Activated CD8-positive, alpha-beta memory T cell treated with anti-CD3 and anti-CD28 coated beads, Interleukin-2, amount 50 U/mL, for 48 hours (primary cell): ENCODE results near the gene OXT.
A peak's percentile ranks its signal among the peaks of the same experiment; 100 is the strongest.

ENCODE experiments used
- DNase-seq: peaks from one replicate; pipeline ENCODE4 v3.0.0-alpha.2; 2020

The OXT gene

DNA sequence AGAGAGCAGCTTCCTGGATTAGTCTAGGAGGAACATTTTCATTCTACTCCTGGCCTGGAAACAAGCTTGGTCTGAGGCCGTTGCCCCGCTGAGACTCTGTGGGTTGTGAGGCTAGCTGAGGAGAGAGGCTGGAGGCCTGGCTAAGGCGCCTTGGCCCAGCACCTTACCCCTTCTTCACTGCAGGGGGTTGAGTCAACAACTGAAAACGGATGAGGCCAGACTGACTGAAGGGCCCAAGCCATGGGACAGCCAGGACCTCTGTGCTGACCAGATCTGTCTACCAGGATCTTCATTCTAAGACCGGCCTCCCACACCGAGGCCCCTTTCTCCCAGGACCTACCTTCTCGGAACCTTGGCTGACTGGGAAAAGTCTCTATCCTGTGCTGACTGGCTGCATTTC is 16.6 kb downstream of the OXT start:
- DNase-seq: no peak

DNA sequence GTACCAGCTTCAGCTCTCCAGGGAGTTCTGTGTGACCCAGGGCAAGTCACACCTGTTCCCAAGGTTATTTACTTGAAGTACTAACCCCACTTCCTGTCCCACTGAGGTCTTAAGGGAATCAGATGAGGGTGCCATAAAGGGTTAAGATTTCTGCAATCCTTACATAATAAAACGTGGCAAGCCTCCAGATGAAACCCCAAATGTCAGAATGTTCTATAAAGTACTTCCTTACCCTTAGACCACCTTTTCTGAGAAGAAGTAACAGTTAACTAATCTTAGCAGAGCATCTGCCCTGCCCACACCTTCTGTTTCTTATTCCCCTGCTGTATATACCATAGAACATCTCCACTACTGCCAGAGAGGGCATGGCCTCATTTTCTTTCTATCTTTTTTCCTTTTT is 19.1 kb downstream of the OXT start:
- no peak for DNase-seq

DNA sequence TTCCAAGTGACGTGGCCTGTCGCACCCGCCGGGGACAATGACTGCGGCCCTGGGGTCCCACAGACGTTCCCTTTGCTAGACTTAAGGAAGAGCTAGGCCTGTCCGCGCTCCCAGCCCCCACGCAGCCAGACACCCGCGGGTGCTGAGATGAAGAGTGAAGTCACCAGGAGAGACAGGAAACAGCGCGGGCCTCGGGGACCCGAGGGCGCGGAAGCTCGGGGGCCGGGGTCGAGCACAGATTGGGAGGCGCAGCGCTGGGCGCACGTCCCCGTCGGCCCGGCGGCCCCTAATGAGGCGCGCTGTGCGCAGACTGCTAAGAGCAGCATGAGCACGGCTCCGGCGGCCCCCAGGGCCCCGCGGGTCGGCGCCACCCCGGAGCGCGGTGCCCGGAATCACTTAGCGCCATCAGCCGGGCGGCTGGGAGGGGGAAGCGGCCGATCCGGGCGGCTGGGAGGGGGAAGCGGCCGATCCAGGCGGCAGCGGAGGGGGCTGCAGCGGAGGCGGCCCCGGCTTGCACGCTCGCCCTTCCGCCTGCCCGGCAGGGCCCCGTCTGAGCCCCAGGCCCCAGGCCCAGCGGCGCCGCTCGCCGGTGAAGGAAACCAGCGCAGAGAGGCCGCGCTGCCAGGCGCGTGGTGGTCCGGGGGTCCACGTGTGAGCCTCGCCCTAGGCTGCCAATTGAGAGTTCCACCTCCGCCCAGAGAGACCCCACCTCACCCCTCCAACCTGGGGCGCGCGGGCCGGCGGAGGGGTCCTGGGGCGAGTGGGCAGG is 21.4 kb downstream of the OXT start:
- DNase-seq: peak; percentile 75

DNA sequence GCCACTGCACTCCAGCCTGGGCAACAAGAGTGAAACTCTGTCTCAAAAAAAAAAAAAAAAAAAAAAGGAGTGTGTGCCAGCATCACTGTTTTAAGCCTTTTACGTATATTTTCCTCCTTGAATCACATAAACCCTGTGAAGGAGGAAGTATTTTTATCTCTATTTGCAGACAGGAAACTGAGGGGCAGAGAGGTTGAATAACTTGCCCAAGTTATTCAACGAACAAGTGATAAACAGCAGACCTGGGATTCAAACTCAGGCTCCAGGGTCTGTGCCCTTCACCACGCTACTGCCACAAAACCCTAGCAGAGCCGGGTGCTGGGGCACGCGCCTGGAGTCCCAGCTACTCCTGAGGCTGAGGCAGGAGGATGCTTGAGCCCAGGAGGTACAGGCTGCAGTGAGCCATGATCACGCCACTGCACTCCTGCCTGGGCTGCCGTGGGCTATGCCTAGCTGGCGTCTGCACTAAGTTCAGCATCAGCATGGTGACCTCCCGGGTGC is 22.5 kb downstream of the OXT start:
- no peak for DNase-seq

DNA sequence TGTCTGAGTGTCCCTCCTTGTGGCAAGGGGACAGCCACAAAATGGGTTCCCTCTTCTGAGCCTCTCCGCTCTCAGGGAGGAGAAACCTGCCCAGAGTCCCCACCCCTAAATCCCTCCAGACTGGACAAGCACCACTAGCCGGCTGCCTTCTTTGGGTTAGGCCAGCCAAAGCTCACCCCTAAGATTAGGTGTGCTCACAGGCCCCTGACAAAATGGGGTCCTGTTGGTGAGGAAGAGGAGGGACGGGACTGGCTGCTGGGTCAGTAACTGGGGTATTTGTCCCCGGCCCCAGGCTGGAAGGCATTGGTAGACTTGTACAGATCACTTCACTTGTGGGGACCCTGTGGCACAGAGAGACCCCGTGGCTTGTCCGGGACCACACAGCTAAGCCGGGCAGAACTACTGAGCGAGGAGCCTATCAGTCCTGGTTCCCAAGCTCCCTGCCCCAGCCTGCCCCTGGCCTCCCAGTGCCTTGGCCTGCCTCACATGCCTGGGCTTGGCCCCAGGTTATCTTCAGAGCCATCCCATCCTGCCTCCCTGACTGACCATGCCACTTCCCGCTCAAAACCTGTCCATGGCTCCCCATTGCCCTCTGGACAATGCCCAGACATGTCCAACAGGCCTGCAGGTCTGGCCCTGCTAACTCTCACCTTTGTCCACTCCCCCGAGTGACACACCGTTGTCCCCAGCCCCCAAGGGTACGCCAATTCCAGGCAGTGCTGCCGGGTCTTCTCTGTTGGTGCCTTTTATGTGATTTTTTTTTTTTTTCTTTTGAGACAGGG is 23.6 kb downstream of the OXT start:
- no peak for DNase-seq

DNA sequence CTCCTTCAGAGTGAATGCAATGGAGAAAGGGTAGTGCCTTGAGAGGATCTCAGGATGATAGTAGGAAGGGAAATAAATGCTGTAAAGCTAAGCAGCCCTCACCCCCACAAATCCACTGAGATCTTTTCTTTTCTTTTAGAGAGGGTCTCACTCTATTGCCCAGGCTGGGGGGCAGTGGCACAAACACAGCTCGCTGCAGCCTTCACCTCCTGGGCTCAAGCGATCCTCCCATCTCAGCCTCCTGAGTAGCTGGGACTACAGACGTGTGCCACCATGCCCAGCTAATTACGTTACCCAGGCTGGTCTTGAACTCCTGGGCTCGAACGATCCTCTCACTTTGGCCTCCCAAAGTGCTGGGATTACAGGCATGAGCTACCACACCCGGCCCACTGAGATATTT is 29.1 kb downstream of the OXT start:
- no peak for DNase-seq

DNA sequence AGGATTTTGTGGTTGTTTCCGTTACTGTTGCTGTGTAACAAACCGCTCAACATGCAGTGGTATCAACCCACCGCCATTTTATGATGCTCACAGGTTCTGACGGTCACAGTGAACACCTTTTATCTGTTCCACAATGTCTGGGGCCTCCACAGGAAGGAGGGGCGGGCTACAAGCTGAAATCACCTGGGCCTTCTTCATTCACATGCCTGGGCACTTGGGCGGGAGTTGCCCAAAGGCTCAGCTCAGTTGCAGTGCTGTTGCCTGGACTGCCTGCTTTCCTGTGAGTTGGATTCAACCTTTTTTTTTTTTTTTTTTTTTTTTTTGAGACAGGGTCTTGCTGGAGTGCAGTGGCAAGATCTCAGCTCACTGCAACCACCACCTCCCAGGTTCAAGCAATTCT is 29.8 kb downstream of the OXT start:
- no peak for DNase-seq

DNA sequence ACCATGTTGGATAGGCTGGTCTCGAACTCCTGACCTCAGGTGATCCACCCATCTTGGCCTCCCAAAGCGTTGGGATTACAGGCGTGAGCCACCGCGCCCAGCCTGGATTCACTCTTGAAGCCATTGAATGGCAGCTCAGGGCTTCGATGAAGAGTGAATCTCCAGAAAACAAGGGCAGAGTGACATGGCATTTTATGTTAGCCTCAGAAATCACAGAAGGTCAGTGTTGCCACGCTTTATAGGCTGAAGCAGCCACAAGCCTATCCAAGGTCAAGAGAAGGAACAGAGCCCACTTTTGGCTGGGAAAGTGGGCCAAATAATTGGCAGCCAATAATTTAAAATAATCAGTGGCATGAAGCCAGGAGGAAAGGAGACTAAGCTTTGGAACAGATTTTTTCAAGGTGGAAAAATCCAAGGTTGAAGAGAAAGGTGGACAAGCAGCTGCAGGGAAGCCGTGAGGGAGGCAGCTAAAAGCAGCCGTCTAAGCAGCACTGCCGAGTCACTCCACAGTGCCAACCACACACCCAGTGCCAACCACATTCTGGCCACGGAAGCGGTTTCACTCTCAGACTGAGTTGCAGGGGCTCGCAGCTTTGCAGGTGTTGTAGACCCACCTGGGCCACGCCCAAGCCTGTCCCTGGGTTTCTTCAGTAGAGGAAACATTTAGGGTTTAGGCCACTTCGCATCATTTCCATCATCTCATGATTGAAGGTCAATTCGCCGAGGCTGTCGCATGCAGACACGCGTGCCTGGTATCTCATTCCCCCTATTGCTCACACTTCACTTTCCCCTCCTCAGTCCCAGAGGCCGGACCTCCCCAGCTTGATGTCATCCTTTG is 30.5 kb downstream of the OXT start:
- peak; percentile 89 for DNase-seq

DNA sequence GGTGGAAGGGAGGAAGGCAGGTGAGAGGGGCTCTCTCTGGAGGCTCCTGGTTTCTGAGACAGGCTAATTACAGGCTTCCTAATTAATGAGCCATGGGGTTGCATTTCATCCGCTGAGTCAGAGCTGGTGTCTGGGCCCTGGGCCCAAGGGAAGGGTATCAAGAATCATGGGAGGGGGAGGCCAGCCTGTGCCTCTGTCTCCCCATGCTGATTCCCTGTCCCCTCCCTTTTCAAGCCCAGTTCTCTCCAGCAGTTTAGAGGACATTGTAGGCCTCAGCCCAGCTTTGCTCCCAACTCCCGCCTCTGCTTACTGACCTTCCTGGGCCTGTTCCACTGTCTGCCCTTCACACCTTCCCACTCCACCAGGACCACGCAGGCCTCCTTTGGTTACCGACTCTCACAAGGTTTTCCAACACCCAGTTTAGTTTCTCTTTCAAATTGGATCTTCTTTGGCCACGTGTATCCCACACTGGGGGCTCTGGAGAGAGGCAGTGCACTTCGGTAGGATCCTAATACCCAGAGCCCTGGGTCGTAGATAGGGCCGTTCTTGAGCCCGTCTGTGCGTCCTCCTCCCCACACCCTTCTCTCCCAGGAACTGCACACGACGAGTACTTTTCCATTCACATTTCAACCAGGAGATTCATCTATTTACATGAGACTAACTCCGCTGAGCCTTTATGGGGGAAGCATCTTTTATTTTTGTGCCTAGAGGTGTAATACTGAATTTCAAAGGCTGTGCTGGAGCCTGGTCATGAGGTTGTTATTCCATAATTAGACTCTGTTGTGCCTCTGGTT is 31.4 kb downstream of the OXT start:
- DNase-seq: no peak

DNA sequence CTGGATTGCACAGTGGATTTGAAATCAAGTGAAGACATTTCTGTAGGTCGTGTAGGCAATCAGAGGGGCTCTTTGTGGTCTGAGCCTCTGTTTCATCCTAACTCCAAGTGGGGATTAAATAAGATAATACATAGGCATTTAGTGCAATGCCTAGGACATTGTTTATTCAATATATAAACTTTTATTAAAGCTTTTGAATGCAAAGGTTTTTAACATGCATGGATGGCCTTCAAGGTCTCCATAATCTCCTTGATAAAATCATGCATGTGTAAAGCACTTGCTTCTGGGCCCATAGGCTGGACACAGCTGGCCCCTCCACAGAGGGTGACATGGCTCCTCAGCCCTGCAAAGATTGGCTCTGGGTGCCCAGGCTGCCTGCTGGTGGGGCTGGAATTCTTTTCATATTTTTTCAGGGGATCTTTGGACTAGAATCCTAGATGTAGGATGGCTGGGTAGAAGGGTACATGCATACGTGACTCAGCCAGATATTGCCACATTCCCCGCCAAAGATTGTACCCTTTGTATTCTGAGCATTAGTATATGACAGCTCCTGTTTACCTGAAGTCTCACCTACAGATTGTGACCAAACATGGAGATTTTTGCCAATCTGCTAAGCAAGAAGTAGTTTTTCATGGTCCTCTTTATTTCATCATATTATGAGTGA is 32.1 kb downstream of the OXT start:
- no peak for DNase-seq

DNA sequence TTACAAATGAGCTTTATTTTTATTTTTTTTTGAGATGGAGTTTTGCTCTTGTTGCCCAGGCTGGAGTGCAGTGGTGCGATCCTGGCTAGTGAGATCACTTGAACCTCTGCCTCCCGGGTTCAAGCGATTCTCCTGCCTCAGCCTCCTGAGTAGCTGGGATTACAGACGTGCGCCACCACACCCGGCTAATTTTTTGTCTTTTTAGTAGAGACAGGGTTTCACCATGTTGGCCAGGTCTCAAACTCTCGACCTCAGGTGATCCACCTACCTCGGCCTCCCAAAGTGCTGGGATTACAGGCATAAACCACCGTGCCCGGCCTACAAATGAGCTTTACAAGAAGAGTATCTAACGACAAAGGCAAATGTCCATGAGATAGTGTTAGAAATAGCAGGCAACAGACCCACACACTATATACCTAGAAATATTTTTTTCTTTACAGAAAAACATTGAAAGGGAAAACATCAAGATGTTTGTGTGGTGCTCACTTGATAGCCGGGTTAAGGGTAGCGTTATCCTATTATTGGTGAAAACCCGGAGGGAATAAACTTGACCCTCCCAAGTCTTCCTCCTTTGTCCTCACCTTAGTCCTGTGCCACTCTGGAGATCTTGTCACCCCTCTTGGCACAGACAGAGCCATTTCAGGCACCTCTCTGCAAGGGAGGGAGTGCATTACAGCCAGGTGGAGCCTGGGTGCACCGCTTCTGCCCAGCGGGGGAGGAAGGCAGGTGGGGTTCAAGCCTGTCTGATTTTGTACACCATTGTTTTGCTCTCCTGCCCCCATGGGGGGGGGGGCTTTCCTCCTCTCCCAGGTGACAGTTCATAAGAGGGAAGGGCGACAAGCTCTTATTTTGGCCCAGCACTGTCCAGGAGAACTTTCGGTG is 34.1 kb downstream of the OXT start:
- no peak for DNase-seq

DNA sequence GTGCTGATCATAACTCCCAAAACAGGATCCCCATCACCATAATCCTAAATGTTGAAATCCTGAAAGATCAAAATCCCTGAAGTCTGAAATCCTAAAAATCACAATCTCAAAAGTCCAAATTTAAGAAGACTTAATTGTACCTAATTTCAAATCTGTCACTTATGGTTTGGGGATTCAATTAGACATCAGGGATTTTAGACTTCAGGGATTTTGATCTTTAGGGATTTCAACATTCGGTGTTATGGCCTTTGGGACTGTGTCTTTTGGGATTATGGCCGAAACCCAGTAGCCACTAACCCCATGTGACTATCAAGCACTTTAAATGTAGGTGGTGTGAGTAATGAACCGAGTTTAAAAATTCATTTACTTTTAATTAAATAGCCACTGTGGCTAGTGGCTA is 34.8 kb downstream of the OXT start:
- DNase-seq: no peak

DNA sequence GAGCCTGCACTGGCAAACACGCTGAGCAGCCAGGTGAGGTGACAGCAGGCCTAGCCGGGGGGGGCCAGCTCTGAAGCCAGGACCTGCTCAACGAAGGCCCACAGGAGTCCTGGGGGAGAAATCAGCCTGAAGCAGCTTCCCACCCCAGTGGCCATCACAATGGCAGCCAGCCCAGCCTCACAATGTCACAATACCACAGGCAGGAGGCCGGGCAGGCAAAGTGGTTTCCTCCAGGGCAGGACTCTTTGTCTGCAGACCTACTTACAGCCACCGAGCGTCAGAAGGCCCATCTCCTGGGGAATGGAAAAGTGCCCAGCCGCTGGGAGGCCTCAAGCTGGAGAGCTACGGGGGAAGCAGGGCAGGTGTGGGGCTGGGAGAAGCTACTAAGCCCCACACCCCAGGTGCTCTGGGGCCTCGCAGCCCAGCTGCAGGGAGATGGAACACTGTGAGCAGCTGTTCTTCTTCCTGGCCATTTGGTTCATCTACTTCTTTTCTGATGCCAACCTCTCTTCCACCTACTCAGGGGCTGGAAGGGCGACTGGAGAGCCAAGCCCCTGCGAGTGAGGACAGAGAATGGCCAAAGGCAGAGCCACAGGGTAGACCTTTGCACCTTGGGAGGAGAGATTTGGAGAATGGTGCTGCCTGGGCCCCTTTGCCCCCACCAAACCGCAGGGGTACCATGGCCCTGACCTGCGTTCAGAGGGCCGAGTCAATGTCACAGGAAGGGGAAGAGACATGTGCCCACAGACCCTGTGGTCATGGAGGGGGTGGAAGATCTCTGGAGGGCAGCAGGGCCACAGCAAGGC is 35.4 kb downstream of the OXT start:
- no peak for DNase-seq

DNA sequence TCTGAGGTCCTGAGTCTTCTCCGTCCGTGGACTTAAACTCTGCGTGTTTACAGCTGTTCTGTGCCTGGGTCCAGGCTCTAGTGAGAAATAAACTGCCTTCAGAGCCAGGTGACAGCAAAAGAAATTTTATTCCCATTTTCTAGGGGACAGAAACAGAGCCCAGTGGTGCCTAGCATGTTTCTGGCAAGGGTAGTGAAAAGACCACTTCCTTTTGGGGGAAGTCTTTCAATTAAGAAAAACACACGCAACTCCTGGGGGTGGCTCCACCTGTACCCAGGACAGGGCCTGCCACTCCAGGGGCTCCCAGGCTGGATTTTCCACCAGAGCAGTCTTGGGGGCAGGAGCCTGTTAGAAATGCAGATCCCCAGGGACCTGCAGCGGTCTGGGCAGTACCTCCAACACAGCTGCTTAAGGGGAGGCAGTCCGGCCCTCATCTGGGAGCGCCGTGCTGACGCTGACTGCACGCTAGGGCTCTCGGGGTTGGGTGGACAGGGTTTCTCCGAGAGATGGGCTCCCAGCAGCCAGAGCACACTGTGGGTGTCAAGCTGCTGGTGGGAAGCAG is 36.1 kb downstream of the OXT start:
- DNase-seq: no peak

DNA sequence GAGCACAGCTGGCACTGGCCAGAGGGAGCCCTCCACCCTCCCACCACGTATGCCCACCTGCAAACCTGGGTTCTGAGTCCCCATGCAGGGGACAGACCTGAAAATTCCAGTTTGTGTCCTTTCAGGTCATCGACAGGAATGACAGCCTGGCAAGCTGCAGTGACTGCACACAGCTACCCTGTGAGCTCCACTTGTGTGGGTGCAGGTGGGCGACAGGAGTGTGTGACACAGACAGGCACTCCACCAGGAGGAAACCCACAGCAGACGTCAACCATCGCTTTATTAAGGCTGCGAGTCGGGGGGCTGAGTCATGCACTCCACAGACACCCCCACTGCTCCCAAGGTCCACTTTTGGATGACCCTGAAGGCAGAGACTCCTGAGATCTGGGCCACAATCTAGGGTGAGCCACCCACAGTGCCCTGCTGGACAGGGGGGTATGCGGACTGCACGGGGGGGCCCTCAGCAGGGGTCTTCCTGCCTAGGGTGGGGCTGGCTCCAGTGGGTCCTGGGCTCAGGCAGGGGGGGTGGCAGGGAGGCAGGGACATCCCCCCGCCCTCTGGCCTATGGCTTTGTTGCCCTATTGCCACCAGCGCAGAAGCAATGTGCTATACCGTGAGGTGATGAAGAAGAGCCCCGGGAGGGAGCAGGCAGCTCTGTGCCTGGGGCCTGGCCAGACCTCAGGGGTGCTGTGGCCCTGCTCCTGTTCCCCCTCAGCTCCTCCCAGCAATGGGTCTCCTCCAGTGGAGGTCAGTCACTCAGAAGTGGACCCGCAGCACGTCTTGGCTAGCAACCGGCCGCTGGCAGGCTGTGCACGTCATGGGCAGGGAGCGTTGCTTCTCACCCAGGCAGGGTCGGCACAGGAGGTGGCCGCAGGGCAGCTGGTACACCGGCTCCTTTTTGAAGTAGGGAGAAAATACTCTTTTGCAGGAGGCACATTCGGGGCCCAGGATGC is 38.2 kb downstream of the OXT start:
- no peak for DNase-seq

DNA sequence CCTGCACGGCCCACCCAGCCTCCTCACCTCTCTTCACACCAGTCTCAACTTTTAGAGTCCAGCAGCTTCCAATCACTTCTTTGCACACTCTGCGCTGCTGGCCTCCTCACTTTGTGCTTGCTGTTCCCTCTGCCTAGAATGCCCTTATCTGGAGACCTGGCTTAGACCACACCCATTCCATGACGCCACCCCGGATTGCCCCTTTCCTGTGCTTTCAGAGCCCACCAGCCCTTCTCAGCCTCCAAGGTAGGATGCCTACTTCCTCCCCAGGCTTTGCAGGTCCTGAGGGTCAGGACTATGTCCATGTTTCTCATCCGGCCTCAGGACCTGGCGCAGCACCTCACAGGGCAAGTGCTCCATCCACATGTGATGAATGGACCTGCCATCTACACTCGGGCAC is 40.1 kb downstream of the OXT start:
- no peak for DNase-seq

DNA sequence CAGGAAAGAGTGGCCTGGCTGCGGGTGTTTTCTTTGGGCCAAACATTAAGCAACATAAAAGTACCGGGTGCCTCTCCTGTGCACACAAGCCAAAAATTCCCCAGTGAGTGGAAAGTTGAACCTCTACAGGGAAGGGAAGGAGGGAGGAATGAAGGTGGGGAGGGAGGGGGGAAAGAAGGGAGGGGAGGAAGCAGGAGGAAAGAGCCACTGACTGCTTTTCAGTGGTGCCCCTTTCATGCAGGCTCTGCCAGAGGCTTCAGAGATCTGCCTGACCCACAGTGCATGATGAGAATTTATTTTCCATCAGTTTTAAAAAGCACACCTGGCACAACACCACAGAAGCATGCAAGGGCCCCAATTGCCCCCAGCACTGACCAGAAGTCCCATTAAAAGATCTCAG is 40.6 kb downstream of the OXT start:
- DNase-seq: no peak
